Measurements from ENCODE around the gene TTLL12.

Gene TTLL12

GRCh38 chr22:43210631-43211515 is 23.9 kb upstream of the TTLL12 start:
- no peak overlapping the region for H3K27ac ChIP-seq (ENCODE audit: low read depth, low read length)
- H3K4me3 ChIP-seq (ENCODE audit: insufficient read depth, low read length, poor library complexity, severe bottlenecking), result no peak overlapping the region
- no peaks in the 10 kb centered on the region for H3K9me2 ChIP-seq (replicated peaks; ENCODE audit: insufficient read depth, low read length)
- H3F3A ChIP-seq (ENCODE audit: insufficient read depth), result no peaks in the 10 kb centered on the region
- H3K36me3 ChIP-seq (ENCODE audit: low read length), result no peaks in the 10 kb centered on the region
- TF ChIP-seq EZH2phosphoT487 (conservative IDR thresholded peaks at IDR 0.05; ENCODE audit: low read length) (no peak), CTCF (IDR thresholded peaks at IDR 0.05; ENCODE audit: insufficient read depth, low read length, poor library complexity, severe bottlenecking) (no peak)
- H3K79me2 ChIP-seq (ENCODE audit: insufficient read depth, low read length), result no peaks in the 10 kb centered on the region
- no peaks in the 10 kb centered on the region for H3K27me3 ChIP-seq (ENCODE audit: low read length)
- H3K9me3 ChIP-seq (ENCODE audit: insufficient read depth, low read length), result no peaks in the 10 kb centered on the region
- no peak overlapping the region for H2AFZ ChIP-seq (ENCODE audit: low read depth, low read length, severe bottlenecking)
- no peak overlapping the region for H3K4me2 ChIP-seq (ENCODE audit: low read depth, low read length, poor library complexity, severe bottlenecking)
- no peak overlapping the region for H3K9ac ChIP-seq (ENCODE audit: low read length)
- no peaks in the 10 kb centered on the region for H4K20me1 ChIP-seq (ENCODE audit: low read depth, low read length)

GRCh38 chr22:43209971-43210370 is 23.0 kb upstream of the TTLL12 start:
- H3K9me2 ChIP-seq (replicated peaks; ENCODE audit: insufficient read depth, low read length), result no peaks in the 10 kb centered on the region
- no peak overlapping the region for H3K27ac ChIP-seq (ENCODE audit: low read depth, low read length)
- H3F3A ChIP-seq (ENCODE audit: insufficient read depth), result no peaks in the 10 kb centered on the region
- H3K36me3 ChIP-seq (ENCODE audit: low read length), result no peaks in the 10 kb centered on the region
- no peak overlapping the region for H3K4me2 ChIP-seq (ENCODE audit: low read depth, low read length, poor library complexity, severe bottlenecking)
- TF ChIP-seq CTCF (IDR thresholded peaks at IDR 0.05; ENCODE audit: insufficient read depth, low read length, poor library complexity, severe bottlenecking) (no peak), EZH2phosphoT487 (conservative IDR thresholded peaks at IDR 0.05; ENCODE audit: low read length) (no peak)
- H3K9ac ChIP-seq (ENCODE audit: low read length), result no peak overlapping the region
- no peaks in the 10 kb centered on the region for H3K9me3 ChIP-seq (ENCODE audit: insufficient read depth, low read length)
- no peak overlapping the region for H2AFZ ChIP-seq (ENCODE audit: low read depth, low read length, severe bottlenecking)
- H3K4me3 ChIP-seq (ENCODE audit: insufficient read depth, low read length, poor library complexity, severe bottlenecking), result no peak overlapping the region
- no peaks in the 10 kb centered on the region for H3K27me3 ChIP-seq (ENCODE audit: low read length)
- H4K20me1 ChIP-seq (ENCODE audit: low read depth, low read length), result no peaks in the 10 kb centered on the region
- H3K79me2 ChIP-seq (ENCODE audit: insufficient read depth, low read length), result no peaks in the 10 kb centered on the region

- H2AFZ ChIP-seq (ENCODE audit: low read depth, low read length, severe bottlenecking), result no peak overlapping the region
- no peak for TF ChIP-seq EZH2phosphoT487 (conservative IDR thresholded peaks at IDR 0.05; ENCODE audit: low read length)
- no peak overlapping the region for H3K4me2 ChIP-seq (ENCODE audit: low read depth, low read length, poor library complexity, severe bottlenecking)
- H3K27ac ChIP-seq (ENCODE audit: low read depth, low read length), result no peak overlapping the region
- H3K36me3 ChIP-seq (ENCODE audit: low read length), result no peaks in the 10 kb centered on the region
- H3F3A ChIP-seq (ENCODE audit: insufficient read depth), result no peaks in the 10 kb centered on the region
- no peak overlapping the region for H3K9ac ChIP-seq (ENCODE audit: low read length)
- no peaks in the 10 kb centered on the region for H3K79me2 ChIP-seq (ENCODE audit: insufficient read depth, low read length)
- H4K20me1 ChIP-seq (ENCODE audit: low read depth, low read length), result no peaks in the 10 kb centered on the region
- no peaks in the 10 kb centered on the region for H3K9me2 ChIP-seq (replicated peaks; ENCODE audit: insufficient read depth, low read length)
- no peak overlapping the region for H3K4me3 ChIP-seq (ENCODE audit: insufficient read depth, low read length, poor library complexity, severe bottlenecking)
- no peaks in the 10 kb centered on the region for H3K9me3 ChIP-seq (ENCODE audit: insufficient read depth, low read length)
- no peaks in the 10 kb centered on the region for H3K27me3 ChIP-seq (ENCODE audit: low read length)
Observed at GRCh38 chr22:43209523-43209890, 22.6 kb upstream of the TTLL12 start.

All from SU-DHL-6 (cell line).